Neural cell (in vitro differentiated cells): ENCODE measurements around the gene HPSE2.

Source experiments
- EP300 ChIP-seq: fragments of 450-650 bp; conservative IDR thresholded peaks from 2 replicates; pipeline ENCODE4 v1.6.1; 2014; ENCODE audit warnings: antibody characterized with exemption, mild to moderate bottlenecking, moderate library complexity; ENCODE audit not compliant: poor library complexity, severe bottlenecking
- MXI1 ChIP-seq: fragments of 450-650 bp; conservative IDR thresholded peaks from 2 replicates; pipeline ENCODE4 v1.6.1; 2014; ENCODE audit warnings: antibody characterized with exemption, mild to moderate bottlenecking; ENCODE audit not compliant: poor library complexity, severe bottlenecking
- POLR2AphosphoS5 ChIP-seq: IDR thresholded peaks from 2 replicates; pipeline ENCODE4 v1.6.1; 2012
- REST ChIP-seq: IDR thresholded peaks from 2 replicates; pipeline ENCODE4 v1.6.1; 2012; ENCODE audit warnings: borderline replicate concordance
- SMC3 ChIP-seq: fragments of 450-650 bp; conservative IDR thresholded peaks from 2 replicates; pipeline ENCODE4 v1.6.1; 2014; ENCODE audit warnings: antibody characterized with exemption, mild to moderate bottlenecking, moderate library complexity; ENCODE audit not compliant: poor library complexity
- TAF1 ChIP-seq: IDR thresholded peaks from 2 replicates; pipeline ENCODE4 v1.6.1; 2012; ENCODE audit warnings: low read depth
- TF ChIP-seq, protein P1 (sequence below): fragments of 450-650 bp; IDR thresholded peaks from 2 replicates; pipeline ENCODE4 v1.5.1; 2014; ENCODE audit warnings: antibody characterized with exemption, mild to moderate bottlenecking, moderate library complexity; ENCODE audit not compliant: poor library complexity, severe bottlenecking

- TF ChIP-seq POLR2AphosphoS5, result no peak
- TF ChIP-seq, protein P1, sequence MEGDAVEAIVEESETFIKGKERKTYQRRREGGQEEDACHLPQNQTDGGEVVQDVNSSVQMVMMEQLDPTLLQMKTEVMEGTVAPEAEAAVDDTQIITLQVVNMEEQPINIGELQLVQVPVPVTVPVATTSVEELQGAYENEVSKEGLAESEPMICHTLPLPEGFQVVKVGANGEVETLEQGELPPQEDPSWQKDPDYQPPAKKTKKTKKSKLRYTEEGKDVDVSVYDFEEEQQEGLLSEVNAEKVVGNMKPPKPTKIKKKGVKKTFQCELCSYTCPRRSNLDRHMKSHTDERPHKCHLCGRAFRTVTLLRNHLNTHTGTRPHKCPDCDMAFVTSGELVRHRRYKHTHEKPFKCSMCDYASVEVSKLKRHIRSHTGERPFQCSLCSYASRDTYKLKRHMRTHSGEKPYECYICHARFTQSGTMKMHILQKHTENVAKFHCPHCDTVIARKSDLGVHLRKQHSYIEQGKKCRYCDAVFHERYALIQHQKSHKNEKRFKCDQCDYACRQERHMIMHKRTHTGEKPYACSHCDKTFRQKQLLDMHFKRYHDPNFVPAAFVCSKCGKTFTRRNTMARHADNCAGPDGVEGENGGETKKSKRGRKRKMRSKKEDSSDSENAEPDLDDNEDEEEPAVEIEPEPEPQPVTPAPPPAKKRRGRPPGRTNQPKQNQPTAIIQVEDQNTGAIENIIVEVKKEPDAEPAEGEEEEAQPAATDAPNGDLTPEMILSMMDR, result no peak
- no peak for TF ChIP-seq TAF1
- no peak for TF ChIP-seq EP300
- no peak for TF ChIP-seq SMC3
- no peak for TF ChIP-seq REST
- TF ChIP-seq MXI1, result no peak
Observed at GRCh38 chr10:99280472-99280871, 44.8 kb upstream of the HPSE2 start.
